Measurements from ENCODE around the gene MPHOSPH9. TPM values are rescaled to one million over a fixed set of nuclear protein-coding genes. Genes with fewer than 3 reads are reported as not detected.
A peak's percentile ranks its signal among the peaks of the same experiment; 100 is the strongest.

Gene MPHOSPH9
- total RNA-seq, 1 experiment from 2014 or later: 47.5 TPM

DNA sequence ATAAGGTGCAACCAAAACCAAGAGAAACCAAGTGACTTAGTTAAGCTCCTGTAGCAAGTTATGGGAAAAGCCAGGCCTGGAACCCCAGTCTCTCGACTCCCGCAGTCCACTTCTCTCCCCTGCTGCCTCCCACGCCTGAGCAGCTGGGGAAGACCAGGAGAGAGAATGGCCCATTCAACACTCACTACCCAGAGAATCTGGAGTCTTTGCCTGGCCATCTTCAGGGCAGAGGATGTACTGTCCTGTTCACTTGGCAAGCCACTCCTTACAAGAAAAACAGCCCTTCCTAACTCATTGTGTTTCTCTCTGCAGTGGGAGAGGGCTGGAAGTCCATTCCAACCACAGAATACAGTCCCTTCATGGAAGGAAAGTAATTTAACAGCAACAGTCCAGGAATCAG, 83.9 kb downstream of the MPHOSPH9 start (continued):
- TF ChIP-seq, protein P1, sequence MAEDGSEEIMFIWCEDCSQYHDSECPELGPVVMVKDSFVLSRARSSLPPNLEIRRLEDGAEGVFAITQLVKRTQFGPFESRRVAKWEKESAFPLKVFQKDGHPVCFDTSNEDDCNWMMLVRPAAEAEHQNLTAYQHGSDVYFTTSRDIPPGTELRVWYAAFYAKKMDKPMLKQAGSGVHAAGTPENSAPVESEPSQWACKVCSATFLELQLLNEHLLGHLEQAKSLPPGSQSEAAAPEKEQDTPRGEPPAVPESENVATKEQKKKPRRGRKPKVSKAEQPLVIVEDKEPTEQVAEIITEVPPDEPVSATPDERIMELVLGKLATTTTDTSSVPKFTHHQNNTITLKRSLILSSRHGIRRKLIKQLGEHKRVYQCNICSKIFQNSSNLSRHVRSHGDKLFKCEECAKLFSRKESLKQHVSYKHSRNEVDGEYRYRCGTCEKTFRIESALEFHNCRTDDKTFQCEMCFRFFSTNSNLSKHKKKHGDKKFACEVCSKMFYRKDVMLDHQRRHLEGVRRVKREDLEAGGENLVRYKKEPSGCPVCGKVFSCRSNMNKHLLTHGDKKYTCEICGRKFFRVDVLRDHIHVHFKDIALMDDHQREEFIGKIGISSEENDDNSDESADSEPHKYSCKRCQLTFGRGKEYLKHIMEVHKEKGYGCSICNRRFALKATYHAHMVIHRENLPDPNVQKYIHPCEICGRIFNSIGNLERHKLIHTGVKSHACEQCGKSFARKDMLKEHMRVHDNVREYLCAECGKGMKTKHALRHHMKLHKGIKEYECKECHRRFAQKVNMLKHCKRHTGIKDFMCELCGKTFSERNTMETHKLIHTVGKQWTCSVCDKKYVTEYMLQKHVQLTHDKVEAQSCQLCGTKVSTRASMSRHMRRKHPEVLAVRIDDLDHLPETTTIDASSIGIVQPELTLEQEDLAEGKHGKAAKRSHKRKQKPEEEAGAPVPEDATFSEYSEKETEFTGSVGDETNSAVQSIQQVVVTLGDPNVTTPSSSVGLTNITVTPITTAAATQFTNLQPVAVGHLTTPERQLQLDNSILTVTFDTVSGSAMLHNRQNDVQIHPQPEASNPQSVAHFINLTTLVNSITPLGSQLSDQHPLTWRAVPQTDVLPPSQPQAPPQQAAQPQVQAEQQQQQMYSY (CRISPR knock-in tag; IDR thresholded peaks at IDR 0.05): no peak
- TF ChIP-seq MYBL2 (CRISPR knock-in tag; IDR thresholded peaks at IDR 0.05) (no peak), PRRX2 (CRISPR knock-in tag; IDR thresholded peaks at IDR 0.05) (no peak), NFATC4 (CRISPR knock-in tag; IDR thresholded peaks at IDR 0.05) (no peak), JAZF1 (CRISPR knock-in tag; IDR thresholded peaks at IDR 0.05) (no peak), SMAD3 (CRISPR knock-in tag; IDR thresholded peaks at IDR 0.05; ENCODE audit: borderline replicate concordance) (no peak), ZNF396 (CRISPR knock-in tag; IDR thresholded peaks at IDR 0.05; ENCODE audit: borderline replicate concordance) (no peak), ZNF416 (CRISPR knock-in tag; IDR thresholded peaks at IDR 0.05) (no peak)

DNA sequence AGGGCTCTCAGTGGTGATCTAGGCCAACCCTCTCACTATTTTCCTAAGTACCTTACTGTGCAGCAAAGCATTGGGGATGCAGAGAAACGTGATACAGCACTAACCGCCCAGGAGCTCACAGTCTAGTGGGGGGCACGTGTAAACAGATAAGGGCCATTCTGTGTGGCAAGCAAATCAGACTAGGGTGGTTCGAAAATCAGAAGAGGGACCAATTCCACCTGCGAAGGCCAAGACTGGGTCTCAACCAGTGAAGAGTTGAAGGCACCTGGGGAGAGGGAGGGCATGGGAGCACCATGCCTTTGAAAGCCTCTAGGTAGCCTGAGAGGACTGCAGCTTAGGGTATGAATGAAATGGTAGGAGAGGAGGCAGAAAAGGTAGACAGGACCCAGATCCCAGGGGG, 84.3 kb downstream of the MPHOSPH9 start:
- TF ChIP-seq, protein P2, sequence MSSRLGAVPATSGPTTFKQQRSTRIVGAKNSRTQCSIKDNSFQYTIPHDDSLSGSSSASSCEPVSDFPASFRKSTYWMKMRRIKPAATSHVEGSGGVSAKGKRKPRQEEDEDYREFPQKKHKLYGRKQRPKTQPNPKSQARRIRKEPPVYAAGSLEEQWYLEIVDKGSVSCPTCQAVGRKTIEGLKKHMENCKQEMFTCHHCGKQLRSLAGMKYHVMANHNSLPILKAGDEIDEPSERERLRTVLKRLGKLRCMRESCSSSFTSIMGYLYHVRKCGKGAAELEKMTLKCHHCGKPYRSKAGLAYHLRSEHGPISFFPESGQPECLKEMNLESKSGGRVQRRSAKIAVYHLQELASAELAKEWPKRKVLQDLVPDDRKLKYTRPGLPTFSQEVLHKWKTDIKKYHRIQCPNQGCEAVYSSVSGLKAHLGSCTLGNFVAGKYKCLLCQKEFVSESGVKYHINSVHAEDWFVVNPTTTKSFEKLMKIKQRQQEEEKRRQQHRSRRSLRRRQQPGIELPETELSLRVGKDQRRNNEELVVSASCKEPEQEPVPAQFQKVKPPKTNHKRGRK (CRISPR knock-in tag; IDR thresholded peaks at IDR 0.05; ENCODE audit: borderline replicate concordance): no peak
- TF ChIP-seq AFF4 (CRISPR knock-in tag; IDR thresholded peaks at IDR 0.05; ENCODE audit: borderline replicate concordance) (no peak), TEAD4 (CRISPR knock-in tag; IDR thresholded peaks at IDR 0.05) (no peak), ZSCAN18 (CRISPR knock-in tag; IDR thresholded peaks at IDR 0.05) (no peak), ZNF138 (CRISPR knock-in tag; conservative IDR thresholded peaks at IDR 0.05) (no peak), SOX15 (CRISPR knock-in tag; IDR thresholded peaks at IDR 0.05) (no peak), NR3C1 (CRISPR knock-in tag; conservative IDR thresholded peaks at IDR 0.05; ENCODE audit: low read depth) (no peak), FOXP4 (CRISPR knock-in tag; IDR thresholded peaks at IDR 0.05) (no peak), TCF7 (CRISPR knock-in tag; IDR thresholded peaks at IDR 0.05; ENCODE audit: low read depth) (no peak), GRHL2 (CRISPR knock-in tag; IDR thresholded peaks at IDR 0.05; ENCODE audit: insufficient replicate concordance, severe bottlenecking) (no peak), CREB1 (CRISPR knock-in tag; IDR thresholded peaks at IDR 0.05) (no peak)
- TF ChIP-seq, protein P3, sequence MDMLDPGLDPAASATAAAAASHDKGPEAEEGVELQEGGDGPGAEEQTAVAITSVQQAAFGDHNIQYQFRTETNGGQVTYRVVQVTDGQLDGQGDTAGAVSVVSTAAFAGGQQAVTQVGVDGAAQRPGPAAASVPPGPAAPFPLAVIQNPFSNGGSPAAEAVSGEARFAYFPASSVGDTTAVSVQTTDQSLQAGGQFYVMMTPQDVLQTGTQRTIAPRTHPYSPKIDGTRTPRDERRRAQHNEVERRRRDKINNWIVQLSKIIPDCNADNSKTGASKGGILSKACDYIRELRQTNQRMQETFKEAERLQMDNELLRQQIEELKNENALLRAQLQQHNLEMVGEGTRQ (CRISPR knock-in tag; IDR thresholded peaks at IDR 0.05): no peak
- TF ChIP-seq, protein P4, sequence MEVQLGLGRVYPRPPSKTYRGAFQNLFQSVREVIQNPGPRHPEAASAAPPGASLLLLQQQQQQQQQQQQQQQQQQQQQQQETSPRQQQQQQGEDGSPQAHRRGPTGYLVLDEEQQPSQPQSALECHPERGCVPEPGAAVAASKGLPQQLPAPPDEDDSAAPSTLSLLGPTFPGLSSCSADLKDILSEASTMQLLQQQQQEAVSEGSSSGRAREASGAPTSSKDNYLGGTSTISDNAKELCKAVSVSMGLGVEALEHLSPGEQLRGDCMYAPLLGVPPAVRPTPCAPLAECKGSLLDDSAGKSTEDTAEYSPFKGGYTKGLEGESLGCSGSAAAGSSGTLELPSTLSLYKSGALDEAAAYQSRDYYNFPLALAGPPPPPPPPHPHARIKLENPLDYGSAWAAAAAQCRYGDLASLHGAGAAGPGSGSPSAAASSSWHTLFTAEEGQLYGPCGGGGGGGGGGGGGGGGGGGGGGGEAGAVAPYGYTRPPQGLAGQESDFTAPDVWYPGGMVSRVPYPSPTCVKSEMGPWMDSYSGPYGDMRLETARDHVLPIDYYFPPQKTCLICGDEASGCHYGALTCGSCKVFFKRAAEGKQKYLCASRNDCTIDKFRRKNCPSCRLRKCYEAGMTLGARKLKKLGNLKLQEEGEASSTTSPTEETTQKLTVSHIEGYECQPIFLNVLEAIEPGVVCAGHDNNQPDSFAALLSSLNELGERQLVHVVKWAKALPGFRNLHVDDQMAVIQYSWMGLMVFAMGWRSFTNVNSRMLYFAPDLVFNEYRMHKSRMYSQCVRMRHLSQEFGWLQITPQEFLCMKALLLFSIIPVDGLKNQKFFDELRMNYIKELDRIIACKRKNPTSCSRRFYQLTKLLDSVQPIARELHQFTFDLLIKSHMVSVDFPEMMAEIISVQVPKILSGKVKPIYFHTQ (CRISPR knock-in tag; IDR thresholded peaks at IDR 0.05): no peak
- no peak overlapping the region for H3K27ac Mint-ChIP-seq
- no peaks in the 10 kb centered on the region for H3K9me3 Mint-ChIP-seq
- peak overlapping the region; percentile 18 for H3K4me3 Mint-ChIP-seq
- H3K4me1 Mint-ChIP-seq: peaks cover 36% of the 10 kb centered on the region
- ATAC-seq (no peak), DNase-seq (ENCODE audit: low spot score) (no peak)
- ChIA-PET CTCF (interaction anchor here (0.6 kb wide), 1 partner anchor 90 kb away, joined by 3 read pairs; no protein-coding TSS in a partner anchor), POLR2A (no interaction called here)
- H3K27me3 Mint-ChIP-seq (ENCODE audit: low read depth): peaks cover 41% of the 10 kb centered on the region
- no peaks in the 10 kb centered on the region for H3K36me3 Mint-ChIP-seq
